Measurements from ENCODE around the gene PDZD2. TPM values are rescaled to one million over a fixed set of nuclear protein-coding genes. Genes with fewer than 3 reads are reported as not detected.

PDZD2 gene
- total RNA-seq, 1 experiment from 2014 or later = 2.2 TPM

DNA sequence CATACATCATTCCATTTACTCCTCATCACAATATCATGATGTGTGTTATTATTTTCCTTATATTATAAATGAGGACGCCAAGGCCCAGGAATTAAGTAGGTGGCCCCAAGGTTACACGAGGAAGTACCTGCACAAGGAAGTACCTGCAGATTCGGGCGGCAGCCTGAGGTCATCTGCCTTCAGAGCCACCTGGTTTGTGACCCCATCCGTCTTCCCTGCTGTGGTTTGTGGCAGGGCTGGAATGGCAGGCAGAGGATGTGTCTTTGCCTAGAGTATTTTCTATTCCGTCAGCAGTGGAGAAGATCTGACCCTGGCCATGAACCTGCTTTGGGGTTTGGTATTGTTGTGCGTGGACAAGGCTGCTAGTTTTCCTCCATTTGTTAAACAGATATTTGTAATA is 59.7 kb downstream of the PDZD2 start:
- Histone ChIP-seq H3K9me3 (ENCODE audit: low read depth, low read length, poor library complexity, severe bottlenecking) (no peaks in the 10 kb centered on the region), H3K4me3 (ENCODE audit: low read depth, low read length, poor library complexity, severe bottlenecking) (no peak overlapping the region), H3K27me3 (replicated peaks; ENCODE audit: insufficient read depth, low read depth, low read length, poor library complexity) (no peaks in the 10 kb centered on the region), H3K27ac (ENCODE audit: low read depth, low read length, poor library complexity, severe bottlenecking) (no peak overlapping the region), H3K36me3 (ENCODE audit: insufficient read depth, low read length, poor library complexity, severe bottlenecking) (no peaks in the 10 kb centered on the region), H3K4me1 (ENCODE audit: insufficient read depth, low read length, poor library complexity, severe bottlenecking) (no peaks in the 10 kb centered on the region)
- no peak for TF ChIP-seq EZH2 (IDR thresholded peaks at IDR 0.05; ENCODE audit: borderline replicate concordance, low read depth, low read length, poor library complexity, severe bottlenecking)
- TF ChIP-seq, protein P1, sequence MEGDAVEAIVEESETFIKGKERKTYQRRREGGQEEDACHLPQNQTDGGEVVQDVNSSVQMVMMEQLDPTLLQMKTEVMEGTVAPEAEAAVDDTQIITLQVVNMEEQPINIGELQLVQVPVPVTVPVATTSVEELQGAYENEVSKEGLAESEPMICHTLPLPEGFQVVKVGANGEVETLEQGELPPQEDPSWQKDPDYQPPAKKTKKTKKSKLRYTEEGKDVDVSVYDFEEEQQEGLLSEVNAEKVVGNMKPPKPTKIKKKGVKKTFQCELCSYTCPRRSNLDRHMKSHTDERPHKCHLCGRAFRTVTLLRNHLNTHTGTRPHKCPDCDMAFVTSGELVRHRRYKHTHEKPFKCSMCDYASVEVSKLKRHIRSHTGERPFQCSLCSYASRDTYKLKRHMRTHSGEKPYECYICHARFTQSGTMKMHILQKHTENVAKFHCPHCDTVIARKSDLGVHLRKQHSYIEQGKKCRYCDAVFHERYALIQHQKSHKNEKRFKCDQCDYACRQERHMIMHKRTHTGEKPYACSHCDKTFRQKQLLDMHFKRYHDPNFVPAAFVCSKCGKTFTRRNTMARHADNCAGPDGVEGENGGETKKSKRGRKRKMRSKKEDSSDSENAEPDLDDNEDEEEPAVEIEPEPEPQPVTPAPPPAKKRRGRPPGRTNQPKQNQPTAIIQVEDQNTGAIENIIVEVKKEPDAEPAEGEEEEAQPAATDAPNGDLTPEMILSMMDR (conservative IDR thresholded peaks at IDR 0.05; ENCODE audit: low read depth, low read length) = no peak
- ChIA-PET CTCF (interaction anchor here (0.6 kb wide), 1 partner anchor 378 kb away, joined by 3 read pairs; no protein-coding TSS in a partner anchor), POLR2A (ENCODE audit: low non-redundant PET) (no interaction called here)
- DNase-seq (ENCODE audit: low spot score) = no peak
- intact Hi-C loops (cut with micrococcal nuclease; ENCODE audit: unreplicated experiment) = no loop called here
- BruUV-seq (replicated peaks) = no TSS peak

DNA sequence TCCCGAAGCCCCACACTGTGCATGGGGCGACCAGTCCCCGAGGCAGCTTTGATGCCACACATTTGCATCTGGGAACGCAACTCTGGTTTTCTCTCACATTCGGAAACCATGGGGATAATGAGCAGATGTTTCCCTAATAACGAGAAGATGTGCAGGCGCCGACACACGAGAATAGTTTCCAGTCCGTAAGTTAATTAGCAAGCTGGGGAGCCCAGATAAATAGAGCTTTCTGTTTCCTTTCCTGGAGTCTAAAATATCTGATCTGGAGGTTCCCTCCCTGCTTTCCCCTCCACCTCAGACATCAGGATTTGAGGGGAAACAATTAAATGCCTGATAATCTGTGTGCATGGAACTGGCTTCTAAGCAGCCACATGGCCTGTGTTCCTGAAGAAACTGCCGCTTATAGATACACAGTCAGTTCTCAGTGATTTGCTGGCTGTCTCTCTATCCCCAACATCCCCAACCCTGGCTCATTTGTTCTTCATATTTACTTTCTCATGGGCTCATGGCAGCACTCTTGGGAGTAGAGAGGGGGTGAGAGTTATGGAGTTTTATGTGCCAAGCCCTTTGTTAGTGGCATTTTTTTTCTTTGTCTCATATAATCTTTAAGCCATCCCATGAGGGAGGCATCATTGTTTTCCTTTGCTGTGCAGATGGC is 62.8 kb downstream of the PDZD2 start:
- no peaks in the 10 kb centered on the region for H3K36me3 ChIP-seq (ENCODE audit: insufficient read depth, low read length, poor library complexity, severe bottlenecking)
- ChIA-PET POLR2A (ENCODE audit: low non-redundant PET) (no interaction called here), CTCF (no interaction called here)
- H3K4me1 ChIP-seq (ENCODE audit: insufficient read depth, low read length, poor library complexity, severe bottlenecking) = no peaks in the 10 kb centered on the region
- no peak for DNase-seq (ENCODE audit: low spot score)
- no peaks in the 10 kb centered on the region for H3K27me3 ChIP-seq (replicated peaks; ENCODE audit: insufficient read depth, low read depth, low read length, poor library complexity)
- H3K27ac ChIP-seq (ENCODE audit: low read depth, low read length, poor library complexity, severe bottlenecking) = no peak overlapping the region
- H3K9me3 ChIP-seq (ENCODE audit: low read depth, low read length, poor library complexity, severe bottlenecking) = no peaks in the 10 kb centered on the region
- TF ChIP-seq, protein P1 (conservative IDR thresholded peaks at IDR 0.05; ENCODE audit: low read depth, low read length) = no peak
- TF ChIP-seq EZH2 (IDR thresholded peaks at IDR 0.05; ENCODE audit: borderline replicate concordance, low read depth, low read length, poor library complexity, severe bottlenecking) = no peak
- intact Hi-C loops (cut with micrococcal nuclease; ENCODE audit: unreplicated experiment) = no loop called here
- no TSS peak for BruUV-seq (replicated peaks)
- H3K4me3 ChIP-seq (ENCODE audit: low read depth, low read length, poor library complexity, severe bottlenecking) = no peak overlapping the region

DNA sequence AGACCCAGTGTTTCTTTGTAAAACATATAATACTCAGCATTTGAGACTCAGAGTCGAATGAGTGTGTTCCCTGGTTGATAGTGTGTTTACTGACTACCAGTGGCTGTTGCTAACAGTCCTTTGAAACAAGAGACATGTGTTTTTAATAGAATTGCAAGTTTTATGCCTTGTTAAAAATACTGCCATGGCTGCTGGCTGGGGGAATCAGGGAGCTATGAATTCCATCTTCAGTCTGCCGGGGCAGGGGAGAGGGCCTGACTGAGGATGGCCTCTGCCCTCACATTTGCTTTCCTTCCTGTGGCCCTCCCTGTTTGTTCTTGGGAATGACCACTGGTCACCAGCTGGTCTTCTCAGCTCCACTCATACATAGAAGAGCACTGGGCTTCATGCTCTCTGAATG is 63.8 kb downstream of the PDZD2 start:
- H3K9me3 ChIP-seq (ENCODE audit: low read depth, low read length, poor library complexity, severe bottlenecking) = no peaks in the 10 kb centered on the region
- no peak overlapping the region for H3K27ac ChIP-seq (ENCODE audit: low read depth, low read length, poor library complexity, severe bottlenecking)
- CTCF ChIA-PET = no interaction called here
- no peaks in the 10 kb centered on the region for H3K4me1 ChIP-seq (ENCODE audit: insufficient read depth, low read length, poor library complexity, severe bottlenecking)
- no peak for TF ChIP-seq EZH2 (IDR thresholded peaks at IDR 0.05; ENCODE audit: borderline replicate concordance, low read depth, low read length, poor library complexity, severe bottlenecking)
- TF ChIP-seq, protein P1 (conservative IDR thresholded peaks at IDR 0.05; ENCODE audit: low read depth, low read length) = no peak
- no peak for DNase-seq (ENCODE audit: low spot score)
- H3K36me3 ChIP-seq (ENCODE audit: insufficient read depth, low read length, poor library complexity, severe bottlenecking) = no peaks in the 10 kb centered on the region
- POLR2A ChIA-PET (ENCODE audit: low non-redundant PET) = no interaction called here
- H3K27me3 ChIP-seq (replicated peaks; ENCODE audit: insufficient read depth, low read depth, low read length, poor library complexity) = no peaks in the 10 kb centered on the region
- BruUV-seq (replicated peaks) = no TSS peak
- no peak overlapping the region for H3K4me3 ChIP-seq (ENCODE audit: low read depth, low read length, poor library complexity, severe bottlenecking)
- intact Hi-C loops (cut with micrococcal nuclease; ENCODE audit: unreplicated experiment) = no loop called here
